ENCODE results near the gene CASZ1.
A peak's percentile ranks its signal among the peaks of the same experiment; 100 is the strongest.

CASZ1 gene

DNA sequence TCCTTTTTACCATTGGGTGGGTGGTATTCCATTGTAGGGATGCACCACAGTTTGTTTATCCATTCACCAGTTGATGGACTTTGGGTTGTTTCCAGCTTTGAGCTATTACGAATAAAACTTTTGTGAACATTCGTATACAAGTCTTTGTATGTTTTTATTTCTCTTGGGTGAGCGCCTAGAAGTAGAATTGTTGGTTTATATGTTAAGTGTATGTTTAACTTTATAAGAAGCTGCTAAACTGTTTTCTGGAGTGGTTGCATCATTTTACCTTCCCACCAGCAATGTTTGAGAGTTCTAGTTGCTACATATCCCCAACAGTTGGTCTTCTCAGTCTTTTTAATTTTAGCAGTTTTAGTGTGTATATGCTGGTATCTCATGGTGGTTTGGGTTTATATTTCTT lies 189.2 kb downstream of the CASZ1 start:
- DNase-seq (ENCODE audit: low read depth in 2 of 2), result no peak

DNA sequence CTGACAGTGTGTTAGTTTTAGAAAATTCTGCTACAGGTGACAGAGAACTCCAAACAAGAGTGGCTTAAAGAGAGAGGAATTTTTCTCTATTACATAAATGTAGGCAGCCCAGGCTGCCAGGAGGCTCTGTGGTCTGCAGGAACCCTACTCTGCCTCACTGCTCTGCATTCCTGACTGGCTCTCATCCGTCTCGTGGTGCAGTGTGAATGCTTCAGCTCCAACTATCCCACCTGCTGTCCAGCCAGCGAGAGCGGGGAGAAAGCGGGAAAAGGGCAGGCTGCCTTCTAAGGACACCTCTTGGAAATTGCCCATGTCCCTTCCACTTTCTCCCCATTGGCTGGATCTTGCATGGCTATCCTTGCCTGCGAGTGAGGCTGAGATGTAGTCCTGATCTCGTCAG lies 190.4 kb downstream of the CASZ1 start:
- DNase-seq (ENCODE audit: low read depth in 2 of 2), result no peak

DNA sequence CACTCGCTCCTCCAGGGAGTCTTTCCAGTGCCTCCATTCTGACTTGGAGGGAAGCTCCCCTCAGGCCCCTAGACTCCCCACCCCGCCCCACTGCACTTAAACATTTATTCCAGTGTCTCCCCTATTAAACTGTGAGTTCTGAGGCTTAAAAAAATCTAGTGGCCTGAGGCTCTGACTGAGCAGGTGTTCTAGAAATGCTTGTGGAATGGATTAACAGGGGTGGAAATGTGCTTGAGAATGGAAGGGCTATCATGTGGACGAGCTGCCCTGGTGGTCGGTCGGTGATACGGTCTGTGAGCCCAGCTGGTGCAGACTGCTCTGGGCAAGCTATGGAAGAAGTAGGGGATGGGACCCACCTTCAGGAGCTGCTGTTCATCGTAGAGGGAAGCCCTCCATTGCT lies 191.5 kb downstream of the CASZ1 start:
- DNase-seq (ENCODE audit: low read depth in 2 of 2), result no peak

DNA sequence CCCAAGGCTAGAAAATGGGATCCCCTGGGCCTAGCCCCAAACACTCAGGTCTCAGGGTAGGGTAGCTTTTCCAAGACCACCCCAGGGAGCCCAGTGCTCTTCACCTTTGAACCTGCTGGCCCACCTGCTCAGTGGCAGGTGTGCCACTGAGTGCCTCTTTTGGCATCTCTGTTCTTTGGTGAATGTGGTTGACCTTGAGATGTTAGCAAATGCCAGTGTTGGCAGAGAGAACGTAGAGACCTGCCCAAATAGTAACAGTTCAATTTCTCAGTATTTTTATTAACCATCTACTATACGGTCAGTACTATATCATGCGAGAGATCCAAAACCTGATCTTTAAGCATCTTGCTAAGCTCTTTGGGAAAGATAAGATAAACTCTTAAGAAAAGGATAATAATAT lies 193.5 kb downstream of the CASZ1 start:
- no peak for DNase-seq (ENCODE audit: low read depth in 2 of 2)

DNA sequence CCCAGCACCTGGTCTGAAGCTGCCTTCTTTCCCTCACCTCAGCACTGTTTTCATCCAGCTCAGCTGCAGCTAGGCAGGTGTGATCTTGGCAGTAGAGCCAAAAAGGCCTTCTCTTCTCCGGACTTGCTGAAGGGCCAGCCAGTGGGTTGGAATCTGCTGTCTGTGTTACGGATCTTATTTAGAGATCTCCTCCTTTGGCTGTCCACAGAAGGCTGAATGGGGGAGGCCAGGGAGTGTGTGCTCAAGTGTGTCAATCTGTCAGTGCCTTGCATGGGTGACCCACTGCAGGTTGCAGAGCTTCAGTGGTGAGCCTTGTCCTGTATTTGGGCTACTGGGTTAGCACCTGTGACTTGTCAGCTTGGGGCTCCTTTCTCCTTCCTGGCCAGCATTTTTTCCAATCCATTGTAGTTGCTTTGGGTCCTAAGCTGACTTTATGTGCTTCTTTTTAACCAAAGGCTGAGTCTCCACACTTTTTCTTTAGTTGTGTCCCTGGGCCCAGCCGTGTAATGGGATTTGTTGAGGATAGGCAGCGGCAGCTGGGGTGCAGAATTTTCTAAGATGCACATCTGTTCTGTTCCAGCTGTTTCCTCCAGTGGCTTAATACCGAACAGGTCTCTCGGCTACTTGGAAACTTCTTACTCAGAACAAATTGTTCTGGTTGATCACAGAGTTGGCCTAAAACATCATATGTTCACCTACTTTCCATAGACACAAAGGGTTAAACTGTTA lies 194.9 kb downstream of the CASZ1 start:
- DNase-seq (ENCODE audit: low read depth in 2 of 2), result no peak

DNA sequence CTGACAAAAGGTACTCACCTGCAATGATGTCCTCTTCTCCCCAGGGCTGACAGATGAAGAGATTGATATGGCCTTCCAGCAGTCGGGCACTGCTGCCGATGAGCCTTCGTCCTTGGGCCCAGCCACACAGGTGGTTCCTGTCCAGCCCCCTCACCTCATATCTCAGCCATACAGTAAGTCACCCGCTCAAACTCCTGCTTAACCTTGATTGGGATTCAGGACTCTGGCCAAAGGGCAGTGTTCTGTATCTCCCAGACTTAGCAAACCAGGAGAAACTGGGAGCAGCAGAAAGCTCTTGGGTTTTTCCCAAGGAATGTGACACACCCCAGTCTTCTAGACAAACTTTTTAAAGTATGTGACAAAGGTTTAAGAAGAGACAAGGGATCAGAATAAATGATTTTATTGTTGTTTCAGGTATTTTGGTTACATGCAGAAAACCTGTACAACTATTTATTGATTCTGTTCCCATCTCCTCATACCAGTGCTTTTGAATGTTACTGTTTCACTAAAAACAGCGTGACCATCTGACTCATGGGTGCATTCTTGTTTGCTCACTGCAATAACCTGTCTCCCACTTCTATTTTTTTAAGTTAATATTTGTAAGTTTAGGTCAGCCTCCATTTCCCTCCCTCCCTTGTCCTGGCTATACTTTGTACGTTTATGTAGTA lies 197.1 kb downstream of the CASZ1 start:
- peak in 1 of 2 experiments; percentile 9 for DNase-seq (ENCODE audit: low read depth in 2 of 2)

DNA sequence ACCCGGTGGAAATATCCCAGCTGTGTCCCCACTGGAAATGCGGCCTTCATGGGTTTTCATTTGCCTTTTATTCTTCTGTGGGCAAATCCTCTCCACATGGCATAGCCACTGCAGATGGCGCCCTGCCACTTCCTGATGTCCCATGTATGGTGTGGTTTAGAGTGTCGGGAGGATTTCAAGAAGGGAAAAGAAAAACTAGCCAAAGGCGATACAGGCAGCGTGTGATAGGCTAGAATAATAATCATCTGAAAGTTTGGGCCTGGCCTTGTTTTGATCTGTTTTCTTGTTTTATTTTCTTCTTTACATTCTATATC lies 198.1 kb downstream of the CASZ1 start:
- no peak for DNase-seq (ENCODE audit: low read depth in 2 of 2)

DNA sequence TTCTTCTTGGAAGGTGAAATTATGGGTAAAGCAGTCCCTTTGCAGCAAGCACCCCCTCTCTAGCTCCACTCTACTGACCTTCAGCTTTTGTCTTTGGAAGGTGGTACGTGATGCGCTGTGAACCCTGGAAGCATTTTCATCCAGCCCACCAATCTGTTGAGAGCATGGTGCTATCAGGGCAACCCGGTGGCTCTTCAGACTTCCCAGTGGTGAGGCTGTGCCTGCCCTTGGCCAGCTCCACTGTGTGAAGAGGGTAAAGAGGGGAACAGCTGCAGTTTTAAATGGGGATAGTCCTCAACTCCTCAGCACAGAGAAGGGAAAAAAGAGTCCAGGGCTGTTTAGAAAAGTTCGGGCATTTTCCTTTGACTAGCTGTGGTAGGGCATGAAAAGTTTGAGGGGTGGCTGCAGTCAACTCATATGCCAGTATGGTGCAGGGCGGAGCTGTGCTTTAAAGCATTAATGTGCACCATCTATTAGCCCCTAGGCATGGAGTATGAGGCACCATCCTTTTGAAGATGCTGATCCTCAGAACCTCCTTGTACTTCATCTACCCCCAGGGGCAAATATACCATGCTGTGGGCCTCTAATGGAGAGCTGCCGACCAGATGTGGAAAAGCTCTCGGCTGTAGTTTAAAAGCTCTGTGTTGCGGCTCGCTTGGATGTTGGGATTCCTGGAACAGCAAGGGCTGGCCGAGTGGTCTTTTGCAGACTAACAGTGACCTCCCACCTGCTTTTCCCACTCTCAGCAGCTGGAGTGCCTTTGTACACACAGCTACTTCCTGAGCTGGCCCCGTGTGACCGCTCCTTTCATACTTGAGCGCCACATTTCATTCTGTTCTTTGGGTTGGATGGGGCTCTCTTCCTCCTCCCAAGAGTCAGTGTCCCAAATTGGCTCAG lies 198.7 kb downstream of the CASZ1 start:
- DNase-seq (ENCODE audit: low read depth in 2 of 2), result no peak

DNA sequence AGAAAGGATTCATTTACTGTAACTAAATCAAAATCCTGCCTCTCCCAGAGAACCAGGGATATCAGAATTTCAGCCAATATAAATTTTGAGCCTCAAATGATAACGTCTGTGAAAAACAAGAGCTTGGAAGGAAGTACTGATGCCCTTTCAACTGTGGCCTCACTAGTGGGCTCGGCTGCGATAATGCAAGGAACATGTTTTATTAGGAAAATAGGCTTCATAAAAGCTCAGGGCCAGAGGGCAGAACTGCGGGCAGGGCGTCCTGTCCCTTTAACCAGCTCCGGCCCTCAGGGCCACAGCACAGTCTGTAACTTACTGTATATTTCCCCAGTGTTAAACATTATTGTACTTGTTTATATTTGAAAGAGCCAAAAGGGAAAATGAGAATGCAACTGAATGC lies 199.7 kb downstream of the CASZ1 start:
- no peak for DNase-seq (ENCODE audit: low read depth in 2 of 2)

DNA sequence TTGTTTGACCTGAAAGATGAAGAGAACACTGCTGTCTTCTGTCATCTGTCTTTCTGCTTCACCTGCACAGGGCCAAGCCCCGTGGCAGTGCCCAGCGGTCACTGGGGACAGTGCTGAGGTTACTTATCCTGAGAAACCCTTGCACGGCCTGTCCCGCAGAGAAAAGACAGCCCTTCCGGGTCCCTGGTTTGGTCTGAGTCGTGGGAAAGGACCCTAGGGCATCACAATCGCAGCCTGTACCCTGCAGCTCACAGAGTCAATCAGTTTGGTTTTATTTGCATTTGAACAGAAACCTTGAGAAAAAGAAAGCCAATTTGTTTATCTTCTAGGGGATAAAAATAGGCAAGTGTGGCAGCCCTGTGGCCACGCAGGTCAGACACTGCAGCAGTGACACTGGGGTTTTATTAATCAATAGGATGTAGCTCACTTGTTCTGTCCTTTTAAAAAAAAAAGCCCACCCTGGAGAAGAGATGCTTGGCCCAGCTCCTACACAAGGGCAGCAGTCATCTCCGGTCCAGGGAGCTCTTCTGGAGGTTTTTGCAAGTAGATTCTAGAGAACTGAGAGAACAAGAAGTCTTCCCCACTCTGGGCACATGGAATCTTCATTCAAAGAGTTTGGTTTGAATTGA lies 201.7 kb downstream of the CASZ1 start:
- no peak for DNase-seq (ENCODE audit: low read depth in 2 of 2)

DNA sequence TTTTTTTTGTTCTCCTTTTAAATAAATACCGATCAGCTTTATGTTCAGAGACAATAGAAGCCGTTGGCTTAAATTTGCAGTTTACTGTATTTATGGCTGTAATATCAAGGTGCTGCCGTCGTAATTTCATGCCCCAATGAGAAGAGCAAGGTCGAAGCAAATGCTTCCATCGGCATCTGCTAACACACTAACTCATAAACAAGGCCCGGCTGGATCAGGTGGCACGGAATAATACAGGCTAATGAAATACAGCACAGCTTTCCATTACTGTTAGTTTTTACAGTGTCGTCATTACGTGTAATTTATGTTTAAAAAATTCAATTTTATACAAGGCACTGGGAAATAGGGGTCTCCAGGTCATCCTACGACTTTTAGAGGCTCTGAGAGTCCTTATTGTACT lies 202.7 kb downstream of the CASZ1 start:
- no peak for DNase-seq (ENCODE audit: low read depth in 2 of 2)

DNA sequence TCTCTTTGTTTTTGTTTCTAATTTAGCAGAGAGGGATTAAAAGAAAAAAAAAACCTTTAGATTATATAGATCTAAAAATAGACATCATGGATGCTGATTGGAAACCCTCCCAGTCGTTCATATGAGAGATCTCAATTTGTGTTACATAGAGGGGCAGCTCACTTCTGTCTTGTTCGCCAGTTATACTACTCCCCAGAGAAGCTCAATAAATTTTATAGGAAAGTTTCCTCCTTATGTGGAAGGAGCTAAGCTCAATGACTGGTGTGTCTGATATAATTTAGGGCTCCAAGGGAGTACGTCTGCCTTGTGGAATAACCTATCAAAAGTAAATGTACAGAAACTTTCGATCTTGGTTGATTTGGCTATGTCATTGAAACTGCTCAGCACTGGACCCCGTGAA lies 204.1 kb downstream of the CASZ1 start:
- no peak for DNase-seq (ENCODE audit: low read depth in 2 of 2)

DNA sequence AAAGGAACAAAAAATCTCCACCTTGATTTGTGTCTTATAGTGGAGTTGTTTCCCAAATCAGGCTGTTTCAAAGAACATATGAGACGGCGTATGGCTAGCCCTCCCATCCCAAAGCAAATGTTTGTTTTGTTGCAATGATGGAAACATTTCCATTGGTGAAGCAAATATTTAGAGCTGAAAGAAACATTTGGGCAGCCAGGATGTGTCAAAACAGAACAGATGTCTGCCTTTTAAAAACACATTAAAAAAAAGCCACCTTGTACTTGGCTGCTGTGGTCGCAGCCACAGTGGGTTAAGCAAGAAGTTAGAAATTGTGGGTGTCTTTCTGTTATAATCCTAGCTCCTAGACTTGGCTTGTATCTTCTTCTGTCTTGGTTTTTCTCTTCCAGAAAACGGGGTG lies 205.4 kb downstream of the CASZ1 start:
- DNase-seq (ENCODE audit: low read depth in 2 of 2), result no peak

DNA sequence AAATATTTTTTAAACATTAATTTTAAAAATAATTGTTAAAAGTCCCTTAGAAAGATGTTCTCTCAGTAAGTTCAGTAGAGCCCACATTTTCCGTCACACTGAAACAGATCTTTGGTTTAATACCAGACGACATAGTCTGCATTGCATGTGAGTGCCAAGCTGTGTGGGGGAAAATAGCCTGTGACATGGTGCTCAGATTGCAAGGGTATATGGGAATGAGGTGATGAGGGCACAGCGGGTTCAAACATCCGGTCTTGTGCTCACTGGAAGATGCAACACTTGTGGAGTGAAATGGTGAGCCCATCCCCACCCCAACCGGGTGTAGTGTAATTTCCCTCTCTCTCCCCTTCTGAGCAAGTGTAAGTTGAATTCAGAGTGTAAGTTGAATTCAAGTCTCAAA lies 207.4 kb downstream of the CASZ1 start:
- DNase-seq (ENCODE audit: low read depth in 2 of 2), result no peak

DNA sequence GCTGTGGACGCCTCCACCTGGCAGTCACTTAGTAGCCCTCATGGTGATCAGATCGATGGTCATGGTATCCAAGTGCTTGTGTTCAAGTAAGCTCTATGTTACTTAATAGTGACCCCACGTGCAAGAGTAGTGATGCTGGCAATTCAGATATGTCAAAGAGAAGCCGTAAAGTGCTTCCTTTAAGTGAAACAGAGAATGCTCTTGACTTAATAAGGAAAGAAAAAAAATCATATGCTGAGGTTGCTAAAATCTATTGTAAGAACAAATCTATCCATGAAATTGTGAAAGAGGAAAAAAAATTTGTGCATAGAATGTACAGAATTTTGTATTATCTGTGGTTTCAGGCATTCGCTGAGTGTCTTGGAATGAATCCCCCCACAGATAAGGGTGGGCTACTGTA lies 207.8 kb downstream of the CASZ1 start:
- no peak for DNase-seq (ENCODE audit: low read depth in 2 of 2)
